GM12873 (cell line): ENCODE results near the gene ALKBH2.

Experiments used
- TF ChIP-seq, protein P1 (sequence below): IDR thresholded peaks from 2 replicates; pipeline ENCODE4 v1.5.1; 2012; ENCODE audit warnings: low read depth, mild to moderate bottlenecking, moderate library complexity, low read length, control low read depth; ENCODE audit not compliant: insufficient read depth; ENCODE audit errors: missing control alignments

Gene ALKBH2

DNA sequence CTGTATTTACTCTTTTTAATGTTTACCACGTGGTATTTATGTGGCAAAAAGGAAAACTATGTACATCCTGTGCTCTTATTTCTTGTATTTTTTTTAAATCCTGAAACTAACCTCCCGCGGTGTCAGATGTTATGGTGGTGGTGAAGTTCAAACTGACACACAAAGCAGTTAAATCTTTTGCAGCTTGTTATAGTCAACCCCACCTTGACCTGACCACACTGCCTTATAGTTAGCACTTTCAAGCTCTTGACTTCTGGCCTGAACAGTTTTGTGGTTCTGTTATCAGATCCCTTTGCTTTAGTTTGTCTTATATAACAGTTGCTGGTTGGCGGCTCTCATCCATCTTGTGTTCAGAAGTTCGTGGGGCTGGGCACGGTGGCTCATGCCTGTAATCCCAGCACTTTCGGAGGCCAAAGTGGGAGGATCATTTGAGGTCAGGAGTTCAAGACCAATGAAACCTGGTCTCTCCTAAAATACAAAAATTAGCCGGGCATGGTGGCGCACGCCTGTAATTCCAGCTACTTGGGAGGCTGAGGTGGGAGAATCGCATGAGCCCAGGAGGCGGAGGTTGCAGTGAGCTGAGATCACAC, 6.3 kb upstream of the ALKBH2 start:
- TF ChIP-seq, protein P1, sequence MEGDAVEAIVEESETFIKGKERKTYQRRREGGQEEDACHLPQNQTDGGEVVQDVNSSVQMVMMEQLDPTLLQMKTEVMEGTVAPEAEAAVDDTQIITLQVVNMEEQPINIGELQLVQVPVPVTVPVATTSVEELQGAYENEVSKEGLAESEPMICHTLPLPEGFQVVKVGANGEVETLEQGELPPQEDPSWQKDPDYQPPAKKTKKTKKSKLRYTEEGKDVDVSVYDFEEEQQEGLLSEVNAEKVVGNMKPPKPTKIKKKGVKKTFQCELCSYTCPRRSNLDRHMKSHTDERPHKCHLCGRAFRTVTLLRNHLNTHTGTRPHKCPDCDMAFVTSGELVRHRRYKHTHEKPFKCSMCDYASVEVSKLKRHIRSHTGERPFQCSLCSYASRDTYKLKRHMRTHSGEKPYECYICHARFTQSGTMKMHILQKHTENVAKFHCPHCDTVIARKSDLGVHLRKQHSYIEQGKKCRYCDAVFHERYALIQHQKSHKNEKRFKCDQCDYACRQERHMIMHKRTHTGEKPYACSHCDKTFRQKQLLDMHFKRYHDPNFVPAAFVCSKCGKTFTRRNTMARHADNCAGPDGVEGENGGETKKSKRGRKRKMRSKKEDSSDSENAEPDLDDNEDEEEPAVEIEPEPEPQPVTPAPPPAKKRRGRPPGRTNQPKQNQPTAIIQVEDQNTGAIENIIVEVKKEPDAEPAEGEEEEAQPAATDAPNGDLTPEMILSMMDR: no peak

DNA sequence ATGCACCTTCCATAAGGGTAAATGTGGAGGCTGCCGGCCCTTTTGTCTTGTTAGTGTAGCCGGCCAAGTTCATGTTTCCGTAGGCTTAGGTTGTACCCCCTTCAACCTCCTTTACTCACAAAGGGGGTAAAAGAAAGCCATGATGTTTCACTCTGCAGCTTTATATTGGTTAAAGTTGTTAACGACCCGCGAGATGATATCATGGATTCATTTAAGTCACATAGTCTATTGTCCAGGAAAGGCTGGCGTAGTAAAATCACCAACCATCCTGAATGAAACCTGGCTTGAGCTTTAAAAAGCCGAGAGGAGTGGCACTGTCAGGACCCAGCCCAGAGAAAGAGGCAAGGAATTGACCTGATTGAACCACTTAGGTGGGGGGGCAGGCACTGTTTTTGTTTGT, 5.4 kb upstream of the ALKBH2 start:
- TF ChIP-seq, protein P1: no peak

DNA sequence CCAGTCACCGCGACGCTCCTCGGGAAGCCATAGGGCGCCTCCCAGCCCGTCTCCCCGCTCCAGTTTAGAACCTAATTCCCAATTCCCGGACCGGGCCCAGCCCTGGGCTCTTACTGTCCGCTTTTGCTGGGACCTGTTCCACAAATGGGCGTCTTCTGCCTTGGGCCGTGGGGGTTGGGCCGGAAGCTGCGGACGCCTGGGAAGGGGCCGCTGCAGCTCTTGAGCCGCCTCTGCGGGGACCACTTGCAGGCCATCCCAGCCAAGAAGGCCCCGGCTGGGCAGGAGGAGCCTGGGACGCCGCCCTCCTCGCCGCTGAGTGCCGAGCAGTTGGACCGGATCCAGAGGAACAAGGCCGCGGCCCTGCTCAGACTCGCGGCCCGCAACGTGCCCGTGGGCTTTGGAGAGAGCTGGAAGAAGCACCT, 4.9 kb upstream of the ALKBH2 start:
- TF ChIP-seq, protein P1: no peak

DNA sequence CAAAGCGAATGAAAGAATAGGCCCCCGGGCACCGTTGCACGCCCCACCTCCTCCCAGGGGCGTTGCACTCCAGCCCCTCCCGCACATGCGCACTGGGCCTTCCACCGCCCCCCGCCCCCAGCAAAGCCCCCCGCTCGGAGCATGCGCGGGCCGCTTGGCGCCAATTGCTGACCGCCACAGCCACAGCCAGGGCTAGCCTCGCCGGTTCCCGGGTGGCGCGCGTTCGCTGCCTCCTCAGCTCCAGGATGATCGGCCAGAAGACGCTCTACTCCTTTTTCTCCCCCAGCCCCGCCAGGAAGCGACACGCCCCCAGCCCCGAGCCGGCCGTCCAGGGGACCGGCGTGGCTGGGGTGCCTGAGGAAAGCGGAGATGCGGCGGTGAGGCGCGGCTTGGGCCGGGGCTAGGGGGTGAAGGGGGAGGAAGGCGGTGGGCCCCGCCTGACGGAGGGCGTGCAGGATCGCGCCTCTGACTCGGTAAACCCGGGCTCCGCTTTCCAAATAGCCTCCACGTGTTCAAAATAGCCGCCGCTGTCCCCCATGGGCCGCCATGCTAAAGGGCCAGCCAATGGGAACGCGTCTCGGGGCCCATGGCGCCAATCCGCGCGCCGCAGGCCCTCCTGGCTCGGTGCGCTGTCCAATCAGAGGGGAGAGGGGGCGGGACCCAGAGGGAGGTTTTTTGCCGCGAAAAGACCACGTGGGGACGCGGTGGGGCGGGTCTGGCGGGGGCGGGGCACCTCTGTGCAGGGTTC, 4.3 kb upstream of the ALKBH2 start, which contains the start of gene UNG:
UNG (plus strand) TSS at position 163 of the 748 bp plus-strand sequence; CDS start at position 246, 83 bp downstream.
- TF ChIP-seq, protein P1: no peak

DNA sequence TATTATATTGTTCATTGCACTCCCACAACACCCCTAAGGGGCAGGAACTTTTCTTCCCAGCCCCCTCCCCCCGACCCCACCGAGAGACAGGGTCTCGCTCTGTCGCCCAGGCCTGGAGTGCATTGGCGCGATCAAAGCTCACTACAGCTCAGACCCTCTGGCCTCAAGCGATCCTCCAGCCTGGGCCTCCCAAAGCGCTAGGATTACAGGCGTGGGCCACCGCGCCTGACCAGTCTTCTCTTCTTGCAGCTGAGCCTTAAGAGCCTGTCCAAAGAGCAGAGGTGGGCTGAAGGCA, 3.8 kb upstream of the ALKBH2 start:
- TF ChIP-seq, protein P1: no peak

DNA sequence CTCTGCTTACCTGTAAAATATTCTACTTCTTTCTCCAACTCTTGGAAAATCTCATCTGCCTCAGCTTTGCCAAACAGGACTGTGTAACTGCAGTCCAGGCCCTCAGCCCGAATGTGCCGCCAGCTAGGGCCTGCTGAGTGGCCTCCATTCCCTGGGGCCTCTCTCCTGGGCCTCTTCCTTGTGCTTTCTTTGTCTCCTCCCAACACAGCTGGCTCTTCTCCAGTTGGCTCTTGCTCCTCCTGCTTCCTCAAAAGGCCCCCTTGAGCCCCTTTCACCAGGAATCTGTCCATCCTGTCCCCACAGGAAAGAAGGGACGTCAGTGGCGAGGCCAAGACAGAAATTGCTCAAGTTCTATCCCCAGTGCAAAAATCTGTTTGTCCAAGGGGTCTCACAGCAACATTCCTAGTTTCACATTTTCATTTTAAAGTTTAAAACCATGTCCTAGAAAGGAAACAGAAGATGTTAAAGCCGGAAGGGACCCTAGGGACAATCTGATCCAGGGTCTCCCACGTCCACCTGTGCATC, 713 bp downstream of the ALKBH2 start:
- TF ChIP-seq, protein P1: no peak

DNA sequence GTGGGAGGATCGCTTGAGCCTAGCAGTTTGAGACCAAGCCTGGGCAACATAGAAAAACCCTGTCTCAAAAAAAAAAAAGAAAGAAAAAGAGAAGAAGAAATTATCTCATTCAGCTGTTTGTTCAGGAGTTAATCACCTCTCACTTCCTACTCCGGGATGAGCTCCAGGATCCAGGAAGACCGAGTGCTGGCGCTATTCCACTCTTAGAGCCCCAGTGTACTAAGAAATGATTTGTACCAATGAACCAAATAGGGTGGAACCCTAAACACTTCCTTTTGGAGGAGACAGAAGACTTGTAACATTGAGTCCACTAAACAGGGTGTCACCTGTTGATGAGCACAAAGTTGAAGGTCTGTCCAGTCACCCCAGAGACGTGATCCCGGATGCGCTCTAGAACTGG, 3.6 kb downstream of the ALKBH2 start:
- TF ChIP-seq, protein P1: no peak
